Activated gamma-delta T cell (primary cell): ENCODE results near the gene TENM4.
"Not testable (repeated sequence)": the region's sequence is repeated elsewhere in the genome, so short reads cannot be mapped to it uniquely, and the experiment has no call there.

Experiments
- DNase-seq: peaks from one replicate; lab custom pipeline; 2025; lab: John Stamatoyannopoulos, UW

TENM4 gene

DNA sequence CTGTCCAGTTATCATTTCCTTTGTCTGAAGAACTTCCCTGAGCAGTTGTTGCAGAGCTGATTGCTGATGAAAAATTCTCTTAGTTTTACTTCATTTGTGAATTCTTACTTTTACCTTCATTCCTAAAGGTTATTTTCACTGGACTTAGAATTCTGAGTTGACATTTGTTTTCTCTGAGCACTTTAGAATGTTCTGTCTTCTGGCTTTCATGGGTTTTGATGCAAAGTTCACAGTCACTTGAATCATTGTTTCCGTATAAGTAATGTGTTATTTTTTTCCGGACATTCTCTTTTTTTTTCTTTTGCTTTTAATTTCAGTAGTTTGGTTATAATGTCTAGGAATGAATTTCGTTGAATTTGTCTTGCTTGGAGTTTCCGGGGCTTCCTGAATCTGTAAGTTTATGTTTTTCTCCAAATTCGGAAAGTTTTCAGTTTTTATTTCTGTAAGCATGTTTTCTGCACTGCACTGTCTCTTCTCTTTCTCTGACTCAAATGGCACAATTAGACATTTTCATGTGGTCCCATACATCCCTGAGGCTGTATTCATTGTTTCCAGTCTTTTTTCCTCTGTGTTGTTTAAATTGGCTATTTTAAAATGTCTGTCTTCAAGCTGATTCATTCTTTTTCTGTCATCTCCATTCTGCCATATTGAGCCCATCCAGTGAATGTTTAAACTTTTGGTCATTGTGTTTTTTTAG is 797.7 kb downstream of the TENM4 start:
- no peak for DNase-seq

- no peak for DNase-seq
These were observed 799.3 kb downstream of the TENM4 start for GRCh38 chr11:78641541-78641940.

DNA sequence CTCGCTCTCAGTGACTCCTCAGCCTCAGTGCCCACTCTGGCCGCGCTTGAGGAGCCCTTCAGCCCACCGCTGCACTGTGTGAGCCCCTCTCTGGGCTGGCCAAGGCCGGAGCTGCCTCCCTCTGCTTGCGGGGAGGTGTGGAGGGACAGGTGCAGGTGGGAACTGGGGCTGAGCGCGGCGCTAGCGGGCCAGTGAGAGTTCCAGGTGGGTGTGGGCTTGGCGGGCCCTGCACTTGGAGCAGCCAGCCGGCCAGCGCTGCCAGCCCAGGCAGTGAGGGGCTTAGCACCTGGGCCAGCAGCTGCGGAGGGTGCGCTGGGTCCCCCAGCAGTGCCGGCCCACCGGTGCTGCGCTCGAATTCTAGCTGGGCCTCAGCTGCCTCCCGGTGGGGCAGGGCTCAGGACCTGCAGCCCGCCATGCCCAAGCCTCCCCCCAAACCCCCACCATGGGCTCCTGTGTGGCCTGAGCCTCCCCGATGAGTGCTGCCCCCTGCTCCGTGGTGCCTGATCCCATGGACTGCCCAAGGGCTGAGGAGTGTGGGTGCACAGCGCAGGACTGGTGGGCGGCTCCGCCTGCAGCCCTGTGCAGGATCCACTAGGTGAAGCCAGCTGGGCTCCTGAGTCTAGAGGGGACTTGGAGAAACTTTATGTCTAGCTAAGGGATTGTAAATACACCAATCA is 802.0 kb downstream of the TENM4 start:
- DNase-seq, result no peak

GRCh38 chr11:78637527-78637926 is 803.3 kb downstream of the TENM4 start:
- DNase-seq, result not testable (repeated sequence)

- no peak for DNase-seq
These were observed 804.9 kb downstream of the TENM4 start for GRCh38 chr11:78635814-78636506.

DNA sequence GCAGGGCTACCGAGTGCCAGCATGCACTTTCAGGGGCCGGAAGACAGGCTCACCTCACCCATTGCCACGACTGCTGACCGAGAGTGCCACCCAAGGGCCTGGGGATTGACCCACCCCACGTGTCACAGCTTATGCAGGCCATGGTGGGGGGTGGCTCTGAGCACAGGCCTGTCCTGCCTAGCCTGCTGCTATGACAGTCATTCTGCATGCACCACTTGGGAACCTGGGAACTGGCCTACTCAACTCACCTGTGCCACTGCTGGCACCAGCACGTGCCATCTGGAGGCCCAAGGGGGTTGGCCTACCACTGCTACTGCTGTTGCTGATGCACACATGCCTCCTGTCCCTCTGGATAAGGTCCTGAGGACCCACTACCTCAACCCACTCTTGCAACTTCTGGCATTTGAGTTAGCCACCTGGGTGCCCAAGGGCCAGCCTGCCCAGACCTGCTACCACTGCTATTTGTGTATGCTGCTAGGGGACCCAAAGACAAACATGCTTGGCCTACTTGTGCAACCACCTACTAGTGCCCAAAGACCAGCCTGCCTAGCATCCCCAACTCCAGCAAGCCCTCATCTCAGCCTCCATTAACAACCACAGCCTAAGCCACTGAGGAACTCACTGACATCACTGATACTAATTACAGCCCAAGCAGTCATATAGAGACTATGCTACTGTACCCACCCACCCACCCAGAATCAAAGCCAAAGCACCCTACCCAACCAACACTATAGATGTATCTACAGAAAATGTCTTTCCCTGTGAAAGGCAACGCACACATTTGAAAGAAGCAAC is 807.1 kb downstream of the TENM4 start:
- no peak for DNase-seq

DNA sequence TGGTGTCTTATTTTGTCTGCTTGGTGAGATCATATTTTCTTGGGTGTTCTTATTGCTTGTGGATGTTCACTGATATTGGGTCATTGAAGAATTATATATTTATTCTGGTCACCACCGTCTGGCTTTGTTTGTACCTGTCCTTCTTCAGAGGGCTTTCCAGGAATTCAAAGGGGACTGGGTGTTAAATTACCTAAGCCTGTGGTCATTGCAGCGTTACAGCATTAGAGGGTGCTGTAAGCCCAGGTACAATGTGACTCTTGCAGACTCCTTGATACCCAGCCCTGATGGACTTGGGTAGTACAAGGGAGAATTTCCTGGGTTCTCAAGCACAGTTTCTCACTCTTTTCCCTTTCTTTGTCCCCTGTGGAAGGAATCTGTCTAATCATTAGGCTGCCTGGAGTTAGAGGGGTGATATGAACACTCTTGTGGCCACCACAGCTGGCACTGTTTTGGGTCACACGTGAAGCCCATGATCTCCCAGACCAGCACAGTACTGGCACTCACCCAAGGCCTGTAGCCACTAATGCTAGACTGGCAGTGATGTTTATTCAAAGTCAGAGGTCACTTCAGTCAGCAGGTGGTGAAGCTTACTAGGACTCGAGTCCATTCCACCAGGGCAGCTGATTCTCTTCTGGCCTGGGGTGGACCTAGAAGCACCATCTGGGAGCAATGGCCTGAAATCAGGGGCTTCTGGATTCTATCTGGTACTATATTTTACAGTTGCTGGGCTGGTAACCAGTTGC is 810.1 kb downstream of the TENM4 start:
- no peak for DNase-seq

DNA sequence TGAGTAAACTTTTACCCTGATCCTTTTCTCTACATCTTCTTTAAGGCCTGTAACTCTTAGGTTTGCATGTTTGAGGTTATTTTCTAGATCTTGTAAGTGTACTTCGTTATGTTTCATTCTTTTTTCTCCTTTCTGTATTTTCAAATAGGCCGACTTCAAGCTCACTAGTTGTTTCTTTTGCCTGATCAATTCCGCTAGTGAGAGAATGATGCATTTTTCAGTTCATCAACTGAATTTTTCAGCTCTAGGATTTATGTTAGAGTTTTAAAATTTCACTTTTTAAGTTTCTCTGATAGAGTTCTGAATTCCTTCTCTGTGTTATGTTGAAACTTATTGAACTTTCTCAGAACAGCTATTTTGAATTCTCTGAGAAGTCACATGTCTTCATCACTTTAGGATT is 810.7 kb downstream of the TENM4 start:
- DNase-seq, result no peak

GRCh38 chr11:78622666-78623065 is 818.2 kb downstream of the TENM4 start:
- no peak for DNase-seq

DNA sequence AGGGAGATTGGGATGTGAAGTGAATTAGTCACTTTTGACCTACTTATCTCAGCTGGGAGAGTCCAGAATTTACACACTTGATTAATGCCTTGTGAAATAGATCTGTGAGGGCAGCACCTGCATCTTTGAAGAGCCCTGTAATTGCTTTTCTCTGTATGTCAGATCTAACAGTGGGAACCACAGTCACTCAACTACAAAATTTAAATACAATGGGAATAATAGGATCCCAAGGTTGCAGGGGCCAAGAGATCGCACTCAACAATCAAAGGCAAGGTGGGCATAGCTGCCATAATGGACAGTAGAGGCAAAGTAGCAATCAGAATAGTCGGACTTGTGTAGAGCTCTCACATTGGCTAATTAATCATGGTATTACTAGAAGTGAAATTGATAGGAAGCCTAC is 820.7 kb downstream of the TENM4 start:
- no peak for DNase-seq

DNA sequence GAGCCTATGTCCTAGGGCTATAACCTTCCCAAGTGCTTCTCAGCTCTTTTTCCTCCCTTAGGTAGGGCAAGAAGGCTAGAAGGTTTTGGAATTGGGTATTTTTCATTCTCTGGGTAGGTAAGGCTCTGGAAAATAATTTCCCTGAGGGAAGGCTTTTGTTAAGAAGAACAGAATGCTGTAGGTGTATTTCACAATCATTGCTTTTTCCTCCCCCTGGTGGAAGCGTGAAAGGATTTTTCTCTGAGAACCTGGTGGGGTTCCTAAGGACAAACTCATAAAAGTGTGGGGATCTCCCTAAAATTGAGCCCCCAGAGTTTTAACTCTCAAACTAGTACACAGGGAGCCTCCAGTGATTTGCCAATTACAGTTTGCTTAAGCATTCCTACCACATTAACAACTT is 825.1 kb downstream of the TENM4 start:
- no peak for DNase-seq

- DNase-seq, result no peak
These were observed 827.4 kb downstream of the TENM4 start for GRCh38 chr11:78613378-78613813.

DNA sequence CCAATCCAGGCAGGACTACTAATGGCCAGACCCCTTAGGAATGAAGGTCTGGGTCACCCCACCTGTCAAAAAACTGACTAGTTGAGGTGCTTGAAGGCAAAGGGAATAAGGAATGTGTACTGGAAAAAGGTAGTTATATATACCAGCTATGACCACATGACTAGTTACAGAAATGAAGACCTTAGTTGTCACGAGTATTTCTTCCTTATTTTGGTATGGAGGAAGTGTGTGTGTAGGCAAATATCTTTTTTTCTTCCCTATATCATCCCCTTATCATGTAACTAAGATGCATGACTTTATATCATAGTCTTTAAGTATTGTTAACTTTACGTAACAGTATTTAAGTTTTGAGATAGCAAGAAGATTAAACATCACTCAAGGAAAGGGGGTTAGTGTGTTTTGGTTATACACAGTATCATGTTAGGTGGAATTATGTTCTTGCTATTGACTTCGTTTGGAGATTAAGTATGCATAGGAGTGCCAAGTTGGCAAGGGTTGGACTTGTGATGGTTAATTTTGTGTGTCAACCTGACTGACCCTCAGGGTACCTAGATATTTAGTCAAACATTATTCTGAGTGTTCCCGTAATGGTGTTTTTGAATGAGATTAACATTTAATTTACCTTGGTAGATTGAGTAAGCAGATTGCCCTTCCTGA is 828.0 kb downstream of the TENM4 start:
- no peak for DNase-seq

DNA sequence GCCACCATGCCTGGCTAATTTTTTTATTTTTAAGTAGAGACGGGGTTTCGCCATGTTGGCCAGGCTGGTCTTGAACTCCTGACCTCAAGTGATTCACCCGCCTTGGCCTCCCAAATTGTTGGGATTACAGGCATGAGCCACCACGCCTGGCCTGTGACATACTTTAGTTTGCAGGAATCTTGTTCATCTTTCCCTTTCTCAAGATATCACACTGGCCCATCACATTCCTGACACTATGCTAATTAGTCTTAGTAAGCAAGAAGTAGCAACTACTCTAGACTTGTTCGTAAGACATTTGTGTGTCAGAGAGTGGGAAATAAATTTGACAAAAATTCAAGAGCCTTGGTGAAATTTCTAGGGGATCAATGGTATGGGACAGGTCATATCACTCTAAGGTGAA is 831.5 kb downstream of the TENM4 start:
- DNase-seq, result not testable (repeated sequence)

DNA sequence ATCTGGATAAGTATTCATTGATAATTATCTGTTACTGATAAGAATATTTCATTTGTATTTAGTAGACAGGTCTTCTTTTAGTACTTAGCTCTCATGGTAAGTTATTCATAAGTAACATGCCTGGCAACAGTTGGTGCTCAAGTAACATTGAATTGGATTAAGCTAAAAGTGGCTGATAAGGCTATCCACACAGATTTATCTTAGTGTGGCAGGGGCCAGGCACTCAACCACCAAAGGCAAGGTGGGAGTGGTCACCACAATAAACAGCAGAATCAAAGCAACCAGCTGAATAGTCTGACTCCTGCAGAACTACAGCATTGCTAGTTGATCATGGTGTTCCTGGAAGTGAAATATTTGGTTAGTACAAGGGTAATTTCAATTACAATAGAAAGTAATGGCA is 833.1 kb downstream of the TENM4 start:
- DNase-seq, result no peak

DNA sequence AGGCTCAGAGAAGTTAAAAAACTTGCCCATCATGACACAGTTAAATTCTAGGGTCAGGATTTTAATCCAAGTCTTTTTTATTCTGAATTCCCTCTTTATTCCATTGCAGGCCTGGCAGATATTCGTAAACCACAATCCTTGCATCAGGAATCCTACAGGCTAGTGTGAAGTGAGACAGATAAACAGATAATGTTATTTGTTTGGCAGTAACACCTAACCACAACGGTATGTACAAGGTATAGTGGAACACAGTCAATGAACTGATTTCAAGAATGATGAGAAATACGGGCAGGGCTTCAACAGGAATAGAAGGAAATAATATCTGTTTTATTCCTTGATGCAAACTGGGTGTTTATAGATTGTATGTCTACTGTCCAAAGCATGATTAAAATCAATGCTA is 834.2 kb downstream of the TENM4 start:
- no peak for DNase-seq

- DNase-seq, result no peak
These were observed 835.5 kb downstream of the TENM4 start for GRCh38 chr11:78605296-78605695.

DNA sequence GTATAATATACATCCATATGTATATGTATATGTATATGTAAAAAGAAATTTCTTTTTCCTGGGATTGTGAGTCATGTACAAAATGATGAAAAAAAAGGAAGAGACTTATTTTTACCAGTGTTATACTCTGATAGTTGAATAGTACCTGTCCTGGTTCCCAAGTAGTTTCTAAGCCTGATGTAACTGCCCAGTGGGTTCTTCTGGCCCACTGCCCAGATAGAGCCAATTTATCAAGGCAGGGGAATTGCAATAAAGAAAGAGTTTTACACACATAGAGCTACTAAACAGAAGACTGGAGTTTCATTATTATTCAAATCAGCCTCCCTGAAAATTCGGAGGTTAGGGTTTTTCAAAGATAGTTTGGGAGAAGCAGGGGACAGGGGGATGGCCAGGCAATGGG is 837.0 kb downstream of the TENM4 start:
- DNase-seq, result no peak
